OCI-LY3 (cell line): Measurements from ENCODE around the gene TTC4.
"Not testable (repeated sequence)": the region's sequence is repeated elsewhere in the genome, so short reads cannot be mapped to it uniquely, and the experiment has no call there.

Source experiments
- CTCF ChIP-seq: fragments of 200-600, 300-600 bp; sonication (generic); IDR thresholded peaks from 2 replicates; pipeline ENCODE4 v1.5.1; 2014; ENCODE audit warnings: antibody characterized with exemption, low read length, low read depth
- EZH2phosphoT487 ChIP-seq: fragments of 200-600 bp; shearing (Covaris generic); IDR thresholded peaks from 2 replicates; pipeline ENCODE4 v1.6.1; 2018; ENCODE audit warnings: antibody characterized with exemption, mixed run types, low read depth

DNA sequence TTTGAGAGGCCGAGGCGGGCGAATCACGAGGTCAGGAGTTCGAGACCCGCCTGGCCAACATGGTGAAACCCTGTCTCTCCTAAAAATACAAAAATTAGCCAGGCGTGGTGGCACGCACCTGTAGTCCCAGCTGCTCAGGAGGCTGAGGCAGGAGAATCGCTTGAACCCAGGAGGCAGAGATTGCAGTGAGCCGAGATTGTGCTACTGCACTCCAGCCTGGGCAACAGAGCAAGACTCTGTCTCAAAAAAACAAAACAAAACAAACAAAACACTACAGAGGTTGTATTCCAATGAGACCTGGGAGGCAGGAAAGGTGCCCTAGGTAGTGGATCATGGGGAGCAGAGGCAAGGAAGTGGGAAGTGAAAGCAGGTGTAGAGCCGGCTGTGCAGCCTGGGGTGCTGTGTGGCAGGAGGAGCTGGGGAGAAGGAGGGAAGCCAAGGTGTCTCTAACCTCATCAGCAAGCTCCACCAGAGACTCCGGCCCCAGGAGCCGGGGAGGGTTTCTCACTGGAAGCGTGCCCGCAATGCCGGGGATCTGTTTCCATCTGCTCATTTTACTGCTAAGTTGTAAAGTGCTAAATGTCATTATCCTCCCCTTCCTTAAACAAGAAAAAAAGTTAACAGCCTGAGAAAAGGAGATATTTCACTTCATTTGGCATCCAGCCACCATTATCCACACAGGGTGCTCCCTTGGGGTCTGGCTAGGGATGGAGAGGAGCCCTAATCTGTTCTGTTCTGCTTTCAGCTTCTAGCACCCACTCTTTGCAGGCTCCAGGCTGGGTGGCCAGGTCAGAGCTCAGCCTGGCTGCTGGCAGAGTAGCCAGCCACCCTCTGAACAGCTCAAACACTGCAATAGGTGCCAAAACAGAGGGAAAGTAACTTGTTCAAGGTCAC lies 60.4 kb downstream of the TTC4 start:
- TF ChIP-seq CTCF, EZH2phosphoT487: not testable (repeated sequence)
